GM21423 (cell line): ENCODE results near the gene MICAL3.
A peak's percentile ranks its signal among the peaks of the same experiment; 100 is the strongest.

ENCODE experiments used
- ATAC-seq: cut with Tn5 transposase; IDR thresholded peaks from one replicate; pipeline ENCODE4 v1.9.1; 2021; ENCODE audit warnings: mild to moderate bottlenecking, moderate library complexity; ENCODE audit not compliant: unreplicated experiment

The MICAL3 gene

GRCh38 chr22:17785185-17786184, 238.9 kb downstream of the MICAL3 start:
- ATAC-seq, result no peak

GRCh38 chr22:17784776-17785175, 239.6 kb downstream of the MICAL3 start:
- ATAC-seq, result no peak

GRCh38 chr22:17783773-17784480, 240.4 kb downstream of the MICAL3 start:
- no peak for ATAC-seq

GRCh38 chr22:17783312-17783711, 241.0 kb downstream of the MICAL3 start:
- no peak for ATAC-seq

GRCh38 chr22:17782621-17783020, 241.7 kb downstream of the MICAL3 start:
- no peak for ATAC-seq

GRCh38 chr22:17782158-17782557, 242.2 kb downstream of the MICAL3 start:
- no peak for ATAC-seq

GRCh38 chr22:17781319-17782031, 242.9 kb downstream of the MICAL3 start:
- peak; percentile 36 for ATAC-seq

- no peak for ATAC-seq
These were observed 243.5 kb downstream of the MICAL3 start for GRCh38 chr22:17780741-17781318.

- no peak for ATAC-seq
These were observed 244.1 kb downstream of the MICAL3 start for GRCh38 chr22:17780116-17780740.

GRCh38 chr22:17779286-17780115, 244.9 kb downstream of the MICAL3 start:
- peak; percentile 26 for ATAC-seq

GRCh38 chr22:17778412-17778976, 245.9 kb downstream of the MICAL3 start:
- ATAC-seq, result no peak

GRCh38 chr22:17777717-17778044, 246.7 kb downstream of the MICAL3 start:
- no peak for ATAC-seq

- ATAC-seq, result peak; percentile 30
These were observed 247.2 kb downstream of the MICAL3 start for GRCh38 chr22:17777005-17777716.

GRCh38 chr22:17775781-17776465, 248.4 kb downstream of the MICAL3 start:
- ATAC-seq, result no peak

GRCh38 chr22:17774926-17775685, 249.3 kb downstream of the MICAL3 start:
- no peak for ATAC-seq

GRCh38 chr22:17774206-17774925, 250.0 kb downstream of the MICAL3 start, which contains the start of gene BID:
Gene BID (minus strand): TSS chr22:17774469. CDS start chr22:17750116, 24,353 bp downstream.
- ATAC-seq, result peak; percentile 33
